Measurements from ENCODE around the gene RBMX.
"Not testable (repeated sequence)": the region's sequence is repeated elsewhere in the genome, so short reads cannot be mapped to it uniquely, and the experiment has no call there.

- TF ChIP-seq CTCF, POLR2AphosphoS5 (IDR thresholded peaks at IDR 0.05): not testable (repeated sequence)
Measured at GRCh38 chrX:136898752-136899151, 18.2 kb upstream of the RBMX start.
